SK-N-SH treated with all-trans-retinoic acid at 6 μM for 48 hours (cell line): ENCODE results near the gene TGFB2.
"Not testable (repeated sequence)": the region's sequence is repeated elsewhere in the genome, so short reads cannot be mapped to it uniquely, and the experiment has no call there.

Experiments
- ATAC-seq: fragments of 200-7000 bp; cut with Tn5 transposase; 3 replicates; pipeline ENCODE4 v1.9.1; 2020; ENCODE audit warnings: mild to moderate bottlenecking, moderate library complexity
- ARNTL ChIP-seq: fragments of 450-650 bp; formaldehyde crosslinking; IDR thresholded peaks from 2 replicates; pipeline ENCODE4 v1.5.0; 2020; ENCODE audit warnings: low read depth, mild to moderate bottlenecking, moderate library complexity, borderline replicate concordance
- BACH2 ChIP-seq: fragments of 250-450 bp; sonication (Bioruptor Pico); IDR thresholded peaks from 2 replicates; pipeline ENCODE4 v1.9.0; 2021; ENCODE audit warnings: mild to moderate bottlenecking, borderline replicate concordance
- CSDC2 ChIP-seq: fragments of 250-450 bp; sonication (Bioruptor Pico); IDR thresholded peaks from 2 replicates; pipeline ENCODE4 v1.5.0; 2020; ENCODE audit warnings: mild to moderate bottlenecking, moderate library complexity
- ESRRG ChIP-seq: fragments of 250-450 bp; sonication (Bioruptor Pico); IDR thresholded peaks from 2 replicates; pipeline ENCODE4 v1.6.1; 2021; ENCODE audit warnings: mild to moderate bottlenecking
- GLIS3 ChIP-seq: fragments of 250-450 bp; sonication (Bioruptor Pico); IDR thresholded peaks from 2 replicates; pipeline ENCODE4 v1.5.0; 2020; ENCODE audit warnings: mild to moderate bottlenecking, moderate library complexity
- ISL1 ChIP-seq: fragments of 250-450 bp; sonication (Bioruptor Pico); IDR thresholded peaks from 2 replicates; pipeline ENCODE4 v2.1.2; 2022; ENCODE audit warnings: mild to moderate bottlenecking, moderate library complexity
- OSR1 ChIP-seq: fragments of 250-450 bp; sonication (Bioruptor Pico); IDR thresholded peaks from 2 replicates; pipeline ENCODE4 v1.8.0; 2022; ENCODE audit warnings: moderate library complexity, mild to moderate bottlenecking, inconsistent platforms
- PPARA ChIP-seq: fragments of 250-450 bp; sonication (Bioruptor Pico); IDR thresholded peaks from 2 replicates; pipeline ENCODE4 v1.5.0; 2020; ENCODE audit warnings: mild to moderate bottlenecking, borderline replicate concordance
- SNAI2 ChIP-seq: fragments of 250-450 bp; sonication (Bioruptor Pico); IDR thresholded peaks from 2 replicates; pipeline ENCODE4 v1.5.0; 2020; ENCODE audit warnings: mild to moderate bottlenecking, moderate library complexity
- TCF4 ChIP-seq: fragments of 250-450 bp; sonication (Bioruptor Pico); IDR thresholded peaks from 2 replicates; pipeline ENCODE4 v1.8.0; 2021; ENCODE audit warnings: mild to moderate bottlenecking, moderate library complexity, borderline replicate concordance
- TOX ChIP-seq: fragments of 250-450 bp; sonication (Bioruptor Pico); IDR thresholded peaks from 2 replicates; pipeline ENCODE4 v1.8.0; 2021; ENCODE audit warnings: mild to moderate bottlenecking, moderate library complexity, borderline replicate concordance
- ZFP30 ChIP-seq: fragments of 450-650 bp; formaldehyde crosslinking; IDR thresholded peaks from 2 replicates; pipeline ENCODE4 v1.5.0; 2022; ENCODE audit warnings: mild to moderate bottlenecking, moderate library complexity
- ZNF70 ChIP-seq: fragments of 450-650 bp; formaldehyde crosslinking; IDR thresholded peaks from 2 replicates; pipeline ENCODE4 v1.5.0; 2020; ENCODE audit warnings: mild to moderate bottlenecking, moderate library complexity
- ZNF8 ChIP-seq: fragments of 450-650 bp; formaldehyde crosslinking; IDR thresholded peaks from 2 replicates; pipeline ENCODE4 v1.5.0; 2020; ENCODE audit warnings: mild to moderate bottlenecking, moderate library complexity
- TF ChIP-seq, protein P1 (sequence below): fragments of 250-450 bp; sonication (Bioruptor Pico); IDR thresholded peaks from 2 replicates; pipeline ENCODE4 v1.5.0; 2020; ENCODE audit warnings: mild to moderate bottlenecking, moderate library complexity
- TF ChIP-seq, protein P2 (sequence below): fragments of 250-450 bp; sonication (Bioruptor Pico); IDR thresholded peaks from 2 replicates; pipeline ENCODE4 v1.8.0; 2021; ENCODE audit warnings: low read depth, mild to moderate bottlenecking, moderate library complexity, borderline replicate concordance
- TF ChIP-seq, protein P3 (sequence below): fragments of 250-450 bp; sonication (Bioruptor Pico); IDR thresholded peaks from 2 replicates; pipeline ENCODE4 v1.8.0; 2020; ENCODE audit warnings: mild to moderate bottlenecking, moderate library complexity, borderline replicate concordance

The TGFB2 gene

DNA sequence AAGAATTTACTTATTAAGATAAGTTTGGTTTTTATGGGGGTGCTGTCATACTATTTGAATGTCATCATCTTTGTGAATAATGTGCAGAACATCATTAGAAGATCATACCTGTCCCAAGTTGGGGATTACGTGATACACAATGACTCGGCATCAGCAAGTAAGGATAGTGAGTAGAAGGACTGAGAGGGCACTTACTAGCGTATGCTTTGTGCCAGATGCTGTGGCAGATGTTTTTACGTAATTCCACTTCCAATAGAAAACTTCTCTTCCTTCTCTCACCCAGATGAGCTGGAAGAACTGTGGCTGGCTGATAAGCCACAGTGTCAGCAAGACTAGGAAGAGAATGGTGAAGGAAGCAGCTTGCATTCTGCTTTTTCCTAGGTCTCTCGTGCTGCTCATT is 28.1 kb upstream of the TGFB2 start:
- ATAC-seq = no peak
- TF ChIP-seq CSDC2 (no peak), ISL1 (CRISPR knock-in tag) (no peak), TOX (CRISPR knock-in tag) (no peak), ARNTL (CRISPR knock-in tag) (no peak), OSR1 (CRISPR knock-in tag) (no peak), ZFP30 (no peak), SNAI2 (CRISPR knock-in tag) (no peak), ZNF8 (CRISPR knock-in tag) (no peak), TCF4 (CRISPR knock-in tag) (no peak), BACH2 (CRISPR knock-in tag) (no peak)
- TF ChIP-seq, protein P1, sequence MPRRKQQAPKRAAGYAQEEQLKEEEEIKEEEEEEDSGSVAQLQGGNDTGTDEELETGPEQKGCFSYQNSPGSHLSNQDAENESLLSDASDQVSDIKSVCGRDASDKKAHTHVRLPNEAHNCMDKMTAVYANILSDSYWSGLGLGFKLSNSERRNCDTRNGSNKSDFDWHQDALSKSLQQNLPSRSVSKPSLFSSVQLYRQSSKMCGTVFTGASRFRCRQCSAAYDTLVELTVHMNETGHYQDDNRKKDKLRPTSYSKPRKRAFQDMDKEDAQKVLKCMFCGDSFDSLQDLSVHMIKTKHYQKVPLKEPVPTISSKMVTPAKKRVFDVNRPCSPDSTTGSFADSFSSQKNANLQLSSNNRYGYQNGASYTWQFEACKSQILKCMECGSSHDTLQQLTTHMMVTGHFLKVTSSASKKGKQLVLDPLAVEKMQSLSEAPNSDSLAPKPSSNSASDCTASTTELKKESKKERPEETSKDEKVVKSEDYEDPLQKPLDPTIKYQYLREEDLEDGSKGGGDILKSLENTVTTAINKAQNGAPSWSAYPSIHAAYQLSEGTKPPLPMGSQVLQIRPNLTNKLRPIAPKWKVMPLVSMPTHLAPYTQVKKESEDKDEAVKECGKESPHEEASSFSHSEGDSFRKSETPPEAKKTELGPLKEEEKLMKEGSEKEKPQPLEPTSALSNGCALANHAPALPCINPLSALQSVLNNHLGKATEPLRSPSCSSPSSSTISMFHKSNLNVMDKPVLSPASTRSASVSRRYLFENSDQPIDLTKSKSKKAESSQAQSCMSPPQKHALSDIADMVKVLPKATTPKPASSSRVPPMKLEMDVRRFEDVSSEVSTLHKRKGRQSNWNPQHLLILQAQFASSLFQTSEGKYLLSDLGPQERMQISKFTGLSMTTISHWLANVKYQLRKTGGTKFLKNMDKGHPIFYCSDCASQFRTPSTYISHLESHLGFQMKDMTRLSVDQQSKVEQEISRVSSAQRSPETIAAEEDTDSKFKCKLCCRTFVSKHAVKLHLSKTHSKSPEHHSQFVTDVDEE (CRISPR knock-in tag) = no peak
- TF ChIP-seq, all 23 proteins: peak for 0

DNA sequence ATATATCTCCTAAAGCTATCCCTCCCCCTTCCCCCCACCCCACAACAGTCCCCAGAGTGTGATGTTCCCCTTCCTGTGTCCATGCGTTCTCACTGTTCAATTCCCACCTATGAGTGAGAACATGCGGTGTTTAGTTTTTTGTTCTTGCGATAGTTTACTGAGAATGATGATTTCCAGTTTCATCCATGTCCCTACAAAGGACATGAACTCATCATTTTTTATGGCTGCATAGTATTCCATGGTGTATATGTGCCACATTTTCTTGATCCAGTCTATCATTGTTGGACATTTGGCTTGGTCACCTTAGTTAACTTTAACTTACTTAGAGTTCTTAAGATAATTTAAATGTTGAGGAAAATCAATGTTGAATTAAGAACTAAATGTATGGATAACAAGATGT is 25.0 kb upstream of the TGFB2 start:
- not testable (repeated sequence) for ATAC-seq

DNA sequence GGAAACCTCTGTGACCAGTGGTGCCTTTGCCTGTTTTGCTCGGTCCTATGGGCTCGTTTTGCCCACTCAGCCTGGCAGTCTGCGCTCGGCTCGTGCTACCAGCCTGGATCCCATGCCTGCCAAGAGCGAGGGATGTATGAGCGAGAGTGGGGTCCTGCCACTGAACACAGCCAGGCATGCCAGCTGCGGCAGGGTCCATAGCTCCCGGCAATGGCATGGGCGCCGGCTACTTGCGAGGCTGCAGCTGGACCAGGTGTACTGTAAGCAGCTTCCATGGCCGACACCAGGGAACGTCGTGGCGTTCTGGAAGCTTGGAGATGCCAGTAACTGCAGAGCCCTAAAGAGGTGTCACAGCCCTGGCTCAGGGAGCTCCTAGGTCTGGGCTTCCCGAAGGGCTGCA is 22.4 kb upstream of the TGFB2 start:
- no peak for TF ChIP-seq ZNF8 (CRISPR knock-in tag)
- no peak for TF ChIP-seq OSR1 (CRISPR knock-in tag)
- TF ChIP-seq PPARA (CRISPR knock-in tag) = no peak
- TF ChIP-seq ESRRG = no peak
- TF ChIP-seq, protein P1 (CRISPR knock-in tag) = no peak
- TF ChIP-seq ZFP30 = no peak
- TF ChIP-seq ISL1 (CRISPR knock-in tag) = no peak
- no peak for ATAC-seq

DNA sequence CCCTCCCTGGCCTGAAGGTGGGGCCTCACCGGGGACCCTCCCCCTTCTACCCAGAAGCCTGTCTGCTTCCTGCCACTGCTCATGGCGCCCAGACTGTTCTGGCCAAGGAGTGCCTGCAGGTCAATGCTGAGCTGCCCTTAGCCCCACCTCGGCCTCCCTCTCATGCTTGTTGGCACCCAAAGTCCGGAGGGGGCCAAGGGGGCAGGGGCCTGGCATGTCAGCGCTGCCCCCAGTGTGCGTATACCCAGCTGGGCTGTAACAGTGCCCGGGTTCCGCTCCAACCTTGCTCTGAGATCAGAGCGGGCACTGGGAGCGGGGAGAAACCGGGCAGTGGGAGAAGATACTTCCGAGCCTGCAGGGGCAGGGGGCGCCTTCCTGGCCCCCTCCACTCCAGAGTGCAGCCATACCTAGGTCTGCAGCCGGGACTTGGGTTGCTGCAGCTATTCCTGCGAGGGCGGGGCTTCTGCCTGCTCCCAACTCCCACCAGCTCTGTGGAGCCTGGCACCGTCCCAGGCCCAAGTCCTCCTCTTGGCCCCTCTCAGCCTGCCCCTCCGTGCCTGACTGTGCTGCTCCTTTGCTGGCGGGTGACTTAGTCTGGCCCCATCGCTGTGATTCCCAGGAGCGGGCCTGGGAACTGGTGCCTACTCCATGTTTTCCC is 21.4 kb upstream of the TGFB2 start:
- TF ChIP-seq TCF4 (CRISPR knock-in tag) (no peak), ZFP30 (no peak), PPARA (CRISPR knock-in tag) (no peak), GLIS3 (CRISPR knock-in tag) (no peak), ARNTL (CRISPR knock-in tag) (no peak), OSR1 (CRISPR knock-in tag) (no peak)
- ATAC-seq = no peak

DNA sequence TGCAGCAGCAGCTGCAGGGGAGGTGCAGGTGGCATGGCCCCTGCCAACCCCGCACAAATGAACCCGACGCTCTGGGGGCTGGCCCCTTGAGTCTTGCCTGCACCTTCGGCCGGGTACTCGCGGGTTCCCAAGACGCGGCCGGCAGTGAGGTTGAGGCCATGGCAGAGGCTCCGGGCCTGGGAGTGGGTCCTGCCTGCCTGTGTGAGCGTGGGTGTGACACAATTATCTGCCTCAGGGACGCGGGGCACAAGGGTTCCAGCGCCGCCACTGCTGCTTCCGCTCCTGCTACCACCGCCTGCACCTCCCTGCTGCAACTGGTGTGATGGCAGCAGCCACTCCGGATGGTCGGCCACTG is 20.9 kb upstream of the TGFB2 start:
- no peak for ATAC-seq
- TF ChIP-seq ZNF70 (CRISPR knock-in tag) (no peak), ZFP30 (no peak), TCF4 (CRISPR knock-in tag) (no peak), ISL1 (CRISPR knock-in tag) (no peak), ARNTL (CRISPR knock-in tag) (no peak), SNAI2 (CRISPR knock-in tag) (no peak)
- TF ChIP-seq, protein P2, sequence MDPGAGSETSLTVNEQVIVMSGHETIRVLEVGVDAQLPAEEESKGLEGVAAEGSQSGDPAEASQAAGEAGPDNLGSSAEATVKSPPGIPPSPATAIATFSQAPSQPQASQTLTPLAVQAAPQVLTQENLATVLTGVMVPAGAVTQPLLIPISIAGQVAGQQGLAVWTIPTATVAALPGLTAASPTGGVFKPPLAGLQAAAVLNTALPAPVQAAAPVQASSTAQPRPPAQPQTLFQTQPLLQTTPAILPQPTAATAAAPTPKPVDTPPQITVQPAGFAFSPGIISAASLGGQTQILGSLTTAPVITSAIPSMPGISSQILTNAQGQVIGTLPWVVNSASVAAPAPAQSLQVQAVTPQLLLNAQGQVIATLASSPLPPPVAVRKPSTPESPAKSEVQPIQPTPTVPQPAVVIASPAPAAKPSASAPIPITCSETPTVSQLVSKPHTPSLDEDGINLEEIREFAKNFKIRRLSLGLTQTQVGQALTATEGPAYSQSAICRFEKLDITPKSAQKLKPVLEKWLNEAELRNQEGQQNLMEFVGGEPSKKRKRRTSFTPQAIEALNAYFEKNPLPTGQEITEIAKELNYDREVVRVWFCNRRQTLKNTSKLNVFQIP (CRISPR knock-in tag) = no peak
- TF ChIP-seq, protein P3, sequence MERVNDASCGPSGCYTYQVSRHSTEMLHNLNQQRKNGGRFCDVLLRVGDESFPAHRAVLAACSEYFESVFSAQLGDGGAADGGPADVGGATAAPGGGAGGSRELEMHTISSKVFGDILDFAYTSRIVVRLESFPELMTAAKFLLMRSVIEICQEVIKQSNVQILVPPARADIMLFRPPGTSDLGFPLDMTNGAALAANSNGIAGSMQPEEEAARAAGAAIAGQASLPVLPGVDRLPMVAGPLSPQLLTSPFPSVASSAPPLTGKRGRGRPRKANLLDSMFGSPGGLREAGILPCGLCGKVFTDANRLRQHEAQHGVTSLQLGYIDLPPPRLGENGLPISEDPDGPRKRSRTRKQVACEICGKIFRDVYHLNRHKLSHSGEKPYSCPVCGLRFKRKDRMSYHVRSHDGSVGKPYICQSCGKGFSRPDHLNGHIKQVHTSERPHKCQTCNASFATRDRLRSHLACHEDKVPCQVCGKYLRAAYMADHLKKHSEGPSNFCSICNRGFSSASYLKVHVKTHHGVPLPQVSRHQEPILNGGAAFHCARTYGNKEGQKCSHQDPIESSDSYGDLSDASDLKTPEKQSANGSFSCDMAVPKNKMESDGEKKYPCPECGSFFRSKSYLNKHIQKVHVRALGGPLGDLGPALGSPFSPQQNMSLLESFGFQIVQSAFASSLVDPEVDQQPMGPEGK (CRISPR knock-in tag) = no peak
